SK-N-SH (cell line): ENCODE data around the gene CKAP4. TPM values are rescaled to one million over a fixed set of nuclear protein-coding genes. Genes with fewer than 3 reads are reported as not detected.

Experiments used
- CTCF ChIA-PET: fragments of 300-600, 350-600 bp; formaldehyde crosslinking; extraction: SDS; loops from one replicate; lab custom pipeline; 2021; lab: Yijun Ruan, JAX
- POLR2A ChIA-PET: fragments of 350-600 bp; sonication (Branson Sonifier 250); formaldehyde crosslinking; extraction: SDS; loops from one replicate; lab custom pipeline; 2020; ENCODE audit warnings: antibody characterized with exemption, inconsistent platforms; lab: Yijun Ruan, JAX
- DNase-seq: peaks from one replicate; pipeline ENCODE4 v3.0.0; 2012
- H2AFZ ChIP-seq: fragments of 200-600 bp; sonication (generic); 2 replicates; pipeline ENCODE4 v1.8.1; 2016; ENCODE audit warnings: antibody characterized with exemption, mild to moderate bottlenecking, low read depth
- H3F3A ChIP-seq: fragments of 200-600 bp; sonication (generic); replicated peaks from 2 replicates; pipeline ENCODE3; 2016; ENCODE audit warnings: antibody characterized with exemption, mild to moderate bottlenecking; ENCODE audit not compliant: insufficient read depth
- H3K27ac ChIP-seq, 2 experiments: fragments of 200-500 bp in 1 of 2; fragments of 200-600 bp in 1 of 2; sonication (Bioruptor generic) in 1 of 2; sonication (generic), shearing (Covaris generic) in 1 of 2; 2 replicates each; pipeline versions ENCODE4 v1.5.1 to v1.6.1; 2014 to 2016; ENCODE audit warnings: low read depth in 2 of 2, inconsistent platforms in 1 of 2, low read length in 1 of 2, mild to moderate bottlenecking in 1 of 2, mixed read lengths in 1 of 2
- H3K27me3 ChIP-seq: fragments of 200-600 bp; sonication (generic), shearing (Covaris generic); 2 replicates; pipeline ENCODE4 v1.6.1; 2016; ENCODE audit warnings: mixed run types; ENCODE audit not compliant: insufficient read depth
- H3K36me3 ChIP-seq, 2 experiments: fragments of 200-500 bp in 1 of 2; fragments of 200-600 bp in 1 of 2; sonication (Bioruptor generic) in 1 of 2; sonication (generic) in 1 of 2; replicated peaks in 1 of 2; 2 replicates each; pipeline versions ENCODE3 to v1.5.1; 2014 to 2016; ENCODE audit warnings: low read length in 1 of 2, mild to moderate bottlenecking in 1 of 2; ENCODE audit not compliant: insufficient read depth in 2 of 2, control insufficient read depth in 1 of 2
- H3K4me1 ChIP-seq, 2 experiments: fragments of 200-500 bp in 1 of 2; fragments of 200-600 bp in 1 of 2; sonication (Bioruptor generic) in 1 of 2; sonication (generic), shearing (Covaris generic) in 1 of 2; 2 replicates each; pipeline versions ENCODE4 v1.5.1 to v1.6.1; 2014 to 2016; ENCODE audit warnings: low read depth in 1 of 2, low read length in 1 of 2, mixed run types in 1 of 2; ENCODE audit not compliant: insufficient read depth in 2 of 2, control insufficient read depth in 1 of 2
- H3K4me2 ChIP-seq: fragments of 200-600 bp; sonication (generic), shearing (Covaris generic); 2 replicates; pipeline ENCODE4 v1.6.1; 2017; ENCODE audit warnings: mixed run types
- H3K4me3 ChIP-seq, 2 experiments: fragments of 200-500 bp in 1 of 2; fragments of 200-600 bp in 1 of 2; sonication (Bioruptor generic) in 1 of 2; sonication (generic), shearing (Covaris generic) in 1 of 2; 2 replicates each; pipeline versions ENCODE4 v1.5.1 to v1.8.1; 2014 to 2016; ENCODE audit warnings: low read depth in 2 of 2, inconsistent platforms in 1 of 2, low read length in 1 of 2, mild to moderate bottlenecking in 1 of 2, mixed read lengths in 1 of 2, moderate library complexity in 1 of 2
- H3K79me2 ChIP-seq: fragments of 200-600 bp; sonication (generic); 2 replicates; pipeline ENCODE4 v1.8.1; 2017; ENCODE audit warnings: mild to moderate bottlenecking; ENCODE audit not compliant: insufficient read depth
- H3K9ac ChIP-seq: fragments of 200-600 bp; sonication (generic); 2 replicates; pipeline ENCODE4 v1.6.1; 2017; ENCODE audit warnings: mixed run types
- H3K9me2 ChIP-seq: fragments of 200-600 bp; sonication (generic); 2 replicates; pipeline ENCODE4 v1.6.1; 2017; ENCODE audit warnings: mixed run types
- H3K9me3 ChIP-seq: fragments of 200-600 bp; sonication (generic); 2 replicates; pipeline ENCODE4 v1.6.1; 2017; ENCODE audit warnings: mixed run types, mild to moderate bottlenecking, moderate library complexity
- H4K20me1 ChIP-seq: fragments of 200-600 bp; sonication (generic); 2 replicates; pipeline ENCODE4 v1.6.1; 2017; ENCODE audit warnings: mild to moderate bottlenecking, mixed run types; ENCODE audit not compliant: insufficient read depth
- CHD2 ChIP-seq: fragments of 150-350 bp; IDR thresholded peaks from 2 replicates; pipeline ENCODE4 v1.6.1; 2018; ENCODE audit warnings: low read length; ENCODE audit not compliant: partially characterized antibody
- FOXJ3 ChIP-seq: sonication (generic); formaldehyde crosslinking; IDR thresholded peaks from 2 replicates; pipeline ENCODE4 v1.5.1; 2020; ENCODE audit warnings: mild to moderate bottlenecking, missing genetic modification reagents
- GABPA ChIP-seq: IDR thresholded peaks from 2 replicates; pipeline ENCODE4 v1.4.0; 2012; ENCODE audit warnings: low read depth, mild to moderate bottlenecking
- GATA2 ChIP-seq: sonication (generic); formaldehyde crosslinking; IDR thresholded peaks from 2 replicates; pipeline ENCODE4 v1.5.0; 2020; ENCODE audit warnings: mild to moderate bottlenecking, missing genetic modification reagents
- MXI1 ChIP-seq: IDR thresholded peaks from 2 replicates; pipeline ENCODE4 v1.6.1; 2012; ENCODE audit warnings: mild to moderate bottlenecking, low read depth, low read length, improper control_type of control experiment
- NRF1 ChIP-seq: IDR thresholded peaks from 2 replicates; pipeline ENCODE4 v1.6.1; 2012; ENCODE audit warnings: low read depth, mild to moderate bottlenecking, low read length
- POLR2AphosphoS5 ChIP-seq: IDR thresholded peaks from 2 replicates; pipeline ENCODE4 v1.6.1; 2012; ENCODE audit warnings: low read depth, low read length
- RAD21 ChIP-seq: IDR thresholded peaks from 2 replicates; pipeline ENCODE4 v1.6.1; 2012; ENCODE audit warnings: mild to moderate bottlenecking, low read length
- TEAD4 ChIP-seq: IDR thresholded peaks from 2 replicates; pipeline ENCODE4 v1.4.0; 2012; ENCODE audit warnings: mild to moderate bottlenecking, borderline replicate concordance; ENCODE audit not compliant: insufficient read depth
- YY1 ChIP-seq: IDR thresholded peaks from 2 replicates; pipeline ENCODE4 v1.4.0; 2012; ENCODE audit warnings: low read depth, mild to moderate bottlenecking
- WGBS: methylation state at CpG from one replicate; pipeline ENCODE4 v1.1.6; 2017; ENCODE audit warnings: low lambda C conversion rate; 5-methylcytosine and 5-hydroxymethylcytosine counted together
- polyA plus RNA-seq, 3 experiments: library from polyadenylated mRNA; depleted of rRNA; stranded (reverse); fragments of >200 nt; gene quantifications; 2 replicates each; pipeline ENCODE4 v1.2.3, GENCODE V29; 2012
- TF ChIP-seq, protein P1 (sequence below): IDR thresholded peaks from 2 replicates; pipeline ENCODE4 v1.4.0; 2012; ENCODE audit warnings: low read depth
- TF ChIP-seq, protein P2 (sequence below): fragments of 150-350 bp; IDR thresholded peaks from 2 replicates; pipeline ENCODE4 v1.6.1; 2017; ENCODE audit warnings: antibody characterized with exemption, low read length, low read depth, borderline replicate concordance
- TF ChIP-seq, protein P3 (sequence below): IDR thresholded peaks from 2 replicates; pipeline ENCODE4 v1.4.0; 2012; ENCODE audit warnings: low read depth, borderline replicate concordance
- TF ChIP-seq, protein P4 (sequence below): IDR thresholded peaks from 2 replicates; pipeline ENCODE4 v1.4.0; 2012; ENCODE audit warnings: low read depth, borderline replicate concordance
- TF ChIP-seq, protein P5 (sequence below): IDR thresholded peaks from 2 replicates; pipeline ENCODE4; 2012
- TF ChIP-seq, protein P6 (sequence below): fragments of 150-350 bp; IDR thresholded peaks from 2 replicates; pipeline ENCODE4 v1.6.1; 2016; ENCODE audit warnings: mild to moderate bottlenecking, low read depth, low read length

Gene CKAP4
- polyA plus RNA-seq, 1 of the 3 experiments (the other 2 are of a cell fraction), result 113 TPM

DNA sequence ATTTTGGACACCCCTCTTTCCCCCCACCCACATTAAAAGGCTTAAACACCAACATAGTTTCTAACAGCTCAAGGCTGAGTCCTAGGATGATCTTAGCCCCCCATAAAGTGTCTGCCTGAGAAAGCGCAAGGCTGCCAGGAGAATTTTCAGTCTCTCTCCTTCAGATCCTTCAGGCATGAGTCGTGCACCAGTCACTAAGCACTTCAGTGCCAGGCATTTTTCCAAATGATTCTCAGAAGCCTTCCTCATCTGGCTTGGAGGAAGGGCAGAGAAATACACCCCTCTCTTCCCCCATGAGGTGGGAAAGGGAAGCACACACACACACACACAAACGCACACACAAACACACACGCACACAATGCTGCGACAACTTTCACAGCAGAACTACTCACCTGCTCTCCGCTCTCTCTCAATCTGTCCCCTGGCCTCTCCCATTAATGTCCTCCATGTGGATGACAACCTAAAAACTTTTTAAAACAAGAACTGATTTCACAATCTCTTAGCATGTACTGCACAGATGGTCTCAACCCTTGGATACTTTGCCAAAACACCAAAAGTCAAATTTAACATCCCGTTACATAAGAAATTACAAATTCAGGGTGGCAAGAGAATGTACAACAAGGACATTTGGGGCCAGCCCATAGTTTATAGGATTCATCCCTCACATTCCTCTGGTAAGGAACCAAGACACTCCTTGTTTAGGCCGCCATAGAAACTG is 49.8 kb downstream of the CKAP4 start:
- Histone ChIP-seq H2AFZ (no peak overlapping the region), H4K20me1 (no peaks in the 10 kb centered on the region), H3K4me3 (no peak overlapping the region), H3K9me2 (no peaks in the 10 kb centered on the region), H3K9ac (no peak overlapping the region), H3K9me3 (no peaks in the 10 kb centered on the region), H3K79me2 (no peaks in the 10 kb centered on the region), H3F3A (no peaks in the 10 kb centered on the region), H3K4me2 (no peak overlapping the region), H3K27me3 (no peaks in the 10 kb centered on the region), H3K4me1 (peaks cover 0 to 2% of the 10 kb centered on the region in 2 experiments; a peak in 1 of 4 replicates), H3K36me3 (no peaks in the 10 kb centered on the region), H3K27ac (no peak overlapping the region)
- POLR2A ChIA-PET, result no interaction called here
- WGBS, result 92% methylated on average over 7 of the region's 8 CpGs
- CTCF ChIA-PET, result interaction anchor here (1.0 to 1.8 kb wide), 3 partner anchors 10 to 61 kb away, joined by 3 to 6 read pairs (median 3); no protein-coding TSS in a partner anchor
- no peak for TF ChIP-seq GABPA
- TF ChIP-seq MXI1, result no peak
- TF ChIP-seq TEAD4, result no peak
- TF ChIP-seq, protein P1, sequence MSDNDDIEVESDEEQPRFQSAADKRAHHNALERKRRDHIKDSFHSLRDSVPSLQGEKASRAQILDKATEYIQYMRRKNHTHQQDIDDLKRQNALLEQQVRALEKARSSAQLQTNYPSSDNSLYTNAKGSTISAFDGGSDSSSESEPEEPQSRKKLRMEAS, result no peak
- no peak for TF ChIP-seq RAD21
- TF ChIP-seq, protein P2, sequence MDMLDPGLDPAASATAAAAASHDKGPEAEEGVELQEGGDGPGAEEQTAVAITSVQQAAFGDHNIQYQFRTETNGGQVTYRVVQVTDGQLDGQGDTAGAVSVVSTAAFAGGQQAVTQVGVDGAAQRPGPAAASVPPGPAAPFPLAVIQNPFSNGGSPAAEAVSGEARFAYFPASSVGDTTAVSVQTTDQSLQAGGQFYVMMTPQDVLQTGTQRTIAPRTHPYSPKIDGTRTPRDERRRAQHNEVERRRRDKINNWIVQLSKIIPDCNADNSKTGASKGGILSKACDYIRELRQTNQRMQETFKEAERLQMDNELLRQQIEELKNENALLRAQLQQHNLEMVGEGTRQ, result no peak
- TF ChIP-seq, protein P3, sequence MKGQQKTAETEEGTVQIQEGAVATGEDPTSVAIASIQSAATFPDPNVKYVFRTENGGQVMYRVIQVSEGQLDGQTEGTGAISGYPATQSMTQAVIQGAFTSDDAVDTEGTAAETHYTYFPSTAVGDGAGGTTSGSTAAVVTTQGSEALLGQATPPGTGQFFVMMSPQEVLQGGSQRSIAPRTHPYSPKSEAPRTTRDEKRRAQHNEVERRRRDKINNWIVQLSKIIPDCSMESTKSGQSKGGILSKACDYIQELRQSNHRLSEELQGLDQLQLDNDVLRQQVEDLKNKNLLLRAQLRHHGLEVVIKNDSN, result no peak
- no peak for TF ChIP-seq CHD2
- no peak for TF ChIP-seq FOXJ3 (CRISPR knock-in tag)
- no peak for TF ChIP-seq GATA2 (CRISPR knock-in tag)
- no peak for TF ChIP-seq YY1
- TF ChIP-seq, protein P4, sequence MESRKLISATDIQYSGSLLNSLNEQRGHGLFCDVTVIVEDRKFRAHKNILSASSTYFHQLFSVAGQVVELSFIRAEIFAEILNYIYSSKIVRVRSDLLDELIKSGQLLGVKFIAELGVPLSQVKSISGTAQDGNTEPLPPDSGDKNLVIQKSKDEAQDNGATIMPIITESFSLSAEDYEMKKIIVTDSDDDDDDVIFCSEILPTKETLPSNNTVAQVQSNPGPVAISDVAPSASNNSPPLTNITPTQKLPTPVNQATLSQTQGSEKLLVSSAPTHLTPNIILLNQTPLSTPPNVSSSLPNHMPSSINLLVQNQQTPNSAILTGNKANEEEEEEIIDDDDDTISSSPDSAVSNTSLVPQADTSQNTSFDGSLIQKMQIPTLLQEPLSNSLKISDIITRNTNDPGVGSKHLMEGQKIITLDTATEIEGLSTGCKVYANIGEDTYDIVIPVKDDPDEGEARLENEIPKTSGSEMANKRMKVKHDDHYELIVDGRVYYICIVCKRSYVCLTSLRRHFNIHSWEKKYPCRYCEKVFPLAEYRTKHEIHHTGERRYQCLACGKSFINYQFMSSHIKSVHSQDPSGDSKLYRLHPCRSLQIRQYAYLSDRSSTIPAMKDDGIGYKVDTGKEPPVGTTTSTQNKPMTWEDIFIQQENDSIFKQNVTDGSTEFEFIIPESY, result no peak
- TF ChIP-seq NRF1, result no peak
- TF ChIP-seq, protein P5, sequence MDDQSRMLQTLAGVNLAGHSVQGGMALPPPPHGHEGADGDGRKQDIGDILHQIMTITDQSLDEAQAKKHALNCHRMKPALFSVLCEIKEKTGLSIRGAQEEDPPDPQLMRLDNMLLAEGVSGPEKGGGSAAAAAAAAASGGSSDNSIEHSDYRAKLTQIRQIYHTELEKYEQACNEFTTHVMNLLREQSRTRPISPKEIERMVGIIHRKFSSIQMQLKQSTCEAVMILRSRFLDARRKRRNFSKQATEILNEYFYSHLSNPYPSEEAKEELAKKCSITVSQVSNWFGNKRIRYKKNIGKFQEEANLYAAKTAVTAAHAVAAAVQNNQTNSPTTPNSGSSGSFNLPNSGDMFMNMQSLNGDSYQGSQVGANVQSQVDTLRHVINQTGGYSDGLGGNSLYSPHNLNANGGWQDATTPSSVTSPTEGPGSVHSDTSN, result no peak
- TF ChIP-seq POLR2AphosphoS5, result no peak
- TF ChIP-seq, protein P6, sequence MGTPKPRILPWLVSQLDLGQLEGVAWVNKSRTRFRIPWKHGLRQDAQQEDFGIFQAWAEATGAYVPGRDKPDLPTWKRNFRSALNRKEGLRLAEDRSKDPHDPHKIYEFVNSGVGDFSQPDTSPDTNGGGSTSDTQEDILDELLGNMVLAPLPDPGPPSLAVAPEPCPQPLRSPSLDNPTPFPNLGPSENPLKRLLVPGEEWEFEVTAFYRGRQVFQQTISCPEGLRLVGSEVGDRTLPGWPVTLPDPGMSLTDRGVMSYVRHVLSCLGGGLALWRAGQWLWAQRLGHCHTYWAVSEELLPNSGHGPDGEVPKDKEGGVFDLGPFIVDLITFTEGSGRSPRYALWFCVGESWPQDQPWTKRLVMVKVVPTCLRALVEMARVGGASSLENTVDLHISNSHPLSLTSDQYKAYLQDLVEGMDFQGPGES, result no peak
- no peak for DNase-seq
